Right renal cortex interstitium (tissue), 3 donors: ENCODE results near the gene FAF2. TPM values are rescaled to one million over a fixed set of nuclear protein-coding genes. Genes with fewer than 3 reads are reported as not detected.
"Not testable (repeated sequence)": the region's sequence is repeated elsewhere in the genome, so short reads cannot be mapped to it uniquely, and the experiment has no call there.

Experiments
- DNase-seq, 3 donors: peaks; one replicate each; pipeline ENCODE4 v3.0.0-alpha.2; 2013; ENCODE audit warnings: low read depth in 3 of 3, low spot score in 2 of 3
- polyA plus RNA-seq, 3 donors: library from polyadenylated mRNA; unstranded; fragments of 120-200 nt; gene quantifications; one replicate each; pipeline ENCODE4 v1.2.1, GENCODE V29; 2013; ENCODE audit not compliant: insufficient read length in 3 of 3

FAF2 gene
- 10 to 100 TPM; 45.5 to 48.8 (median 47.5) TPM for polyA plus RNA-seq

GRCh38 chr5:176447978-176448608 lies at the start of gene FAF2:
TSS of gene FAF2 (plus strand) at chr5:176448385. CDS start at chr5:176448408, 23 bp downstream.
- DNase-seq = peak; percentile 95 to 98 (median 95)

GRCh38 chr5:176400382-176401156 lies 47.6 kb upstream of the FAF2 start:
- no peak for DNase-seq

- no peak for DNase-seq
These were observed 46.6 kb upstream of the FAF2 start for GRCh38 chr5:176401281-176402205.

- DNase-seq = no peak
These were observed 42.3 kb upstream of the FAF2 start for GRCh38 chr5:176405656-176406435.

- DNase-seq = no peak
These were observed 41.6 kb upstream of the FAF2 start for GRCh38 chr5:176406436-176407052.

- DNase-seq = no peak
These were observed 40.5 kb upstream of the FAF2 start for GRCh38 chr5:176407456-176408251.

- DNase-seq = not testable (repeated sequence)
These were observed 40.0 kb upstream of the FAF2 start for GRCh38 chr5:176408252-176408573.

- DNase-seq = no peak
These were observed 39.6 kb upstream of the FAF2 start for GRCh38 chr5:176408590-176408989.

GRCh38 chr5:176409765-176410164 lies 38.4 kb upstream of the FAF2 start:
- no peak for DNase-seq

- DNase-seq = no peak
These were observed 37.6 kb upstream of the FAF2 start for GRCh38 chr5:176410486-176411180.

- DNase-seq = no peak
These were observed 35.5 kb upstream of the FAF2 start for GRCh38 chr5:176412517-176413254.

- no peak for DNase-seq
These were observed 35.0 kb upstream of the FAF2 start for GRCh38 chr5:176413255-176413565.

- DNase-seq = no peak
These were observed 34.4 kb upstream of the FAF2 start for GRCh38 chr5:176413709-176414191.

GRCh38 chr5:176414704-176415103 lies 33.5 kb upstream of the FAF2 start:
- DNase-seq = no peak

GRCh38 chr5:176415240-176415951 lies 32.8 kb upstream of the FAF2 start:
- no peak for DNase-seq

- peak; percentile 67 to 80 (median 74) for DNase-seq
These were observed 31.9 kb upstream of the FAF2 start, which contains the start of gene CLTB for GRCh38 chr5:176415952-176416924. TSS of gene CLTB (minus strand) at chr5:176416539. CDS start at chr5:176416363, 176 bp downstream.
